Stimulated activated CD4-positive, alpha-beta T cell treated with anti-CD3 and anti-CD28 coated beads, Interleukin-4, amount 100 ng/mL, for 1 hour (primary cell): Measurements from ENCODE around the gene LARP1.
"Not testable (repeated sequence)": the region's sequence is repeated elsewhere in the genome, so short reads cannot be mapped to it uniquely, and the experiment has no call there.

Experiments
- DNase-seq: peaks from one replicate; pipeline ENCODE4 v3.0.0-alpha.2; 2020

The LARP1 gene

GRCh38 chr5:154797762-154798161 lies 42.6 kb downstream of the LARP1 start:
- DNase-seq = no peak

GRCh38 chr5:154800582-154800981 lies 45.4 kb downstream of the LARP1 start:
- DNase-seq = no peak

- no peak for DNase-seq
Observed at GRCh38 chr5:154801083-154801482, 45.9 kb downstream of the LARP1 start.

GRCh38 chr5:154802050-154802449 lies 46.9 kb downstream of the LARP1 start:
- DNase-seq = no peak

- no peak for DNase-seq
Observed at GRCh38 chr5:154806176-154806575, 51.0 kb downstream of the LARP1 start.

GRCh38 chr5:154811239-154811638 lies 56.1 kb downstream of the LARP1 start:
- no peak for DNase-seq

GRCh38 chr5:154811653-154812465 lies 56.7 kb downstream of the LARP1 start:
- peak; percentile 65 for DNase-seq

GRCh38 chr5:154813158-154813557 lies 58.0 kb downstream of the LARP1 start:
- no peak for DNase-seq

- DNase-seq = peak; percentile 13
Observed at GRCh38 chr5:154813736-154814135, 58.6 kb downstream of the LARP1 start.

- no peak for DNase-seq
Observed at GRCh38 chr5:154815025-154815424, 59.8 kb downstream of the LARP1 start.

GRCh38 chr5:154815684-154816247 lies 60.6 kb downstream of the LARP1 start:
- no peak for DNase-seq

- DNase-seq = no peak
Observed at GRCh38 chr5:154816891-154817492, 61.8 kb downstream of the LARP1 start.

- DNase-seq = no peak
Observed at GRCh38 chr5:154817815-154818214, 62.6 kb downstream of the LARP1 start.

GRCh38 chr5:154818471-154819116 lies 63.4 kb downstream of the LARP1 start:
- no peak for DNase-seq

- DNase-seq = no peak
Observed at GRCh38 chr5:154819546-154819945, 64.4 kb downstream of the LARP1 start.

GRCh38 chr5:154820383-154820782 lies 65.2 kb downstream of the LARP1 start:
- no peak for DNase-seq

GRCh38 chr5:154822896-154823295 lies 67.7 kb downstream of the LARP1 start:
- not testable (repeated sequence) for DNase-seq

- DNase-seq = no peak
Observed at GRCh38 chr5:154823605-154824004, 68.4 kb downstream of the LARP1 start.

- DNase-seq = no peak
Observed at GRCh38 chr5:154824070-154824469, 68.9 kb downstream of the LARP1 start.

GRCh38 chr5:154829181-154829588 lies 74.0 kb downstream of the LARP1 start:
- DNase-seq = no peak

GRCh38 chr5:154829589-154830218 lies 74.5 kb downstream of the LARP1 start:
- DNase-seq = no peak

- DNase-seq = no peak
Observed at GRCh38 chr5:154830219-154830595, 75.0 kb downstream of the LARP1 start.

GRCh38 chr5:154830596-154830995 lies 75.4 kb downstream of the LARP1 start:
- DNase-seq = no peak
